Glutamatergic neuron (in vitro differentiated cells): Measurements from ENCODE around the gene AGK. TPM values are rescaled to one million over a fixed set of nuclear protein-coding genes. Genes with fewer than 3 reads are reported as not detected.
A peak's percentile ranks its signal among the peaks of the same experiment; 100 is the strongest.

Experiments
- DNase-seq: peaks from one replicate; pipeline ENCODE4 v3.0.0; 2022
- H3K27ac Mint-ChIP-seq: one replicate; pipeline ENCODE4 v1.8.0; 2020; ENCODE audit warnings: mild to moderate bottlenecking, mixed read lengths, inconsistent platforms; ENCODE audit not compliant: unreplicated experiment
- H3K27me3 Mint-ChIP-seq: one replicate; pipeline ENCODE4 v1.8.0; 2020; ENCODE audit warnings: mild to moderate bottlenecking, moderate library complexity, mixed read lengths, inconsistent platforms; ENCODE audit not compliant: unreplicated experiment
- H3K36me3 Mint-ChIP-seq: one replicate; pipeline ENCODE4 v1.8.0; 2020; ENCODE audit warnings: mild to moderate bottlenecking, mixed read lengths, inconsistent platforms; ENCODE audit not compliant: unreplicated experiment
- H3K4me1 Mint-ChIP-seq: one replicate; pipeline ENCODE4 v1.8.0; 2020; ENCODE audit warnings: mild to moderate bottlenecking, low read depth, mixed read lengths, inconsistent platforms; ENCODE audit not compliant: unreplicated experiment
- H3K4me3 Mint-ChIP-seq: one replicate; pipeline ENCODE4 v1.8.0; 2020; ENCODE audit warnings: mild to moderate bottlenecking, mixed read lengths, inconsistent platforms; ENCODE audit not compliant: unreplicated experiment
- H3K9me3 Mint-ChIP-seq: one replicate; pipeline ENCODE4 v1.8.0; 2020; ENCODE audit warnings: mild to moderate bottlenecking, moderate library complexity, mixed read lengths, inconsistent platforms; ENCODE audit not compliant: unreplicated experiment
- CTCF ChIP-seq: fragments of 200-600 bp; sonication (generic); IDR thresholded peaks from one replicate; pipeline ENCODE4 v1.5.0; 2021; ENCODE audit not compliant: partially characterized antibody, unreplicated experiment
- total RNA-seq: library from RNA; stranded (reverse); fragmentation: NEBNext Ultra II Directional; extraction: Animal tissue kit (Norgen Biotek cat#: 25700); gene quantifications from one replicate; pipeline ENCODE4 v1.2.1, GENCODE V29; 2021; ENCODE audit not compliant: unreplicated experiment

Gene AGK
- total RNA-seq, 1 donor from 2014 or later, result 26.1 TPM

GRCh38 chr7:141525973-141526514 is 25.2 kb upstream of the AGK start:
- H3K27ac Mint-ChIP-seq, result no peak overlapping the region
- H3K27me3 Mint-ChIP-seq, result no peaks in the 10 kb centered on the region
- H3K9me3 Mint-ChIP-seq, result no peaks in the 10 kb centered on the region
- no peak overlapping the region for H3K4me3 Mint-ChIP-seq
- TF ChIP-seq CTCF, result no peak
- no peak for DNase-seq
- no peaks in the 10 kb centered on the region for H3K4me1 Mint-ChIP-seq
- H3K36me3 Mint-ChIP-seq, result no peaks in the 10 kb centered on the region

DNA sequence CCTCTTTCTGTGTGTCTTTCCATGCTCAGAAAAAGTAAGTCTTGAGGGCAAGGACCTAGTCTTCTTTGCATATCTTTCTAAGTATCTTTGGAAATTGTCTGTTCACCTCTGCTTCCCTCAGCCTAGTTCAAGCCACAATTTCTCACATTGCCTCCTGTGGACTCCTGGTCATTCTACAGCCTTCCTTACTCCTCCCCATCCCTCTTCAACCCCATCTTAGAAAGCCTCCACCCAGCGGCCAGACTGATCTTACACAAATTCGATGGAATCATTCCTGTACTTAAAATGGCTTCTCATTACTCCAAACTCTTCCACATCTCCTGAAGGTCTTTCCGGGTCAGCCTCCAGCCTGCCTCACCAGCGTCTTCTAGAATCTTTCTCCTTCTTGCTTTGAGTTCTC is 24.1 kb upstream of the AGK start:
- Mint-ChIP-seq H3K36me3 (no peaks in the 10 kb centered on the region), H3K27me3 (no peaks in the 10 kb centered on the region), H3K4me1 (no peaks in the 10 kb centered on the region), H3K4me3 (no peak overlapping the region), H3K9me3 (no peaks in the 10 kb centered on the region), H3K27ac (no peak overlapping the region)
- no peak for DNase-seq
- no peak for TF ChIP-seq CTCF

DNA sequence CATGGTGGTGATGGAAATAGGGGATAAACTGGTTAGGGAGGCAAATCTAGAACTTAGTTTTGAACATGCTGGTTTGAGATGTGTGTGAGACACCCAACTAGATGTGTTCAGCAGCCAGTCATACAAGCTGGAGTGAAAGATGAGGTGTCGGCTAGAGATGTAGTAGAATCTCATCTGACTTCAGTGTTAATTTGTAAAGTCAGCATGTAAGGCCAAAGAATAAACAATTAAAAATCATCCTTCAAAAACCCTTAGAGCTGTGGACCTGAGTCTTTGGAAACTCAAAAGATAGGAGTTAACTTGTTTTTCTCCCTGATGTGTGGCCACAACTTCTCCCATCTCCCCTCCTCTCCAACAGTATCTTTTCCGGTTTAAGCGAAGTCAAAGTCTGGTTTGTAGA is 22.8 kb upstream of the AGK start:
- H3K27me3 Mint-ChIP-seq, result peaks cover 2% of the 10 kb centered on the region
- TF ChIP-seq CTCF, result no peak
- no peak overlapping the region for H3K4me3 Mint-ChIP-seq
- no peak overlapping the region for H3K27ac Mint-ChIP-seq
- H3K9me3 Mint-ChIP-seq, result peaks cover 3% of the 10 kb centered on the region
- no peak for DNase-seq
- no peaks in the 10 kb centered on the region for H3K4me1 Mint-ChIP-seq
- H3K36me3 Mint-ChIP-seq, result no peaks in the 10 kb centered on the region

- no peak overlapping the region for H3K4me3 Mint-ChIP-seq
- H3K9me3 Mint-ChIP-seq, result peaks cover 3% of the 10 kb centered on the region
Measured at GRCh38 chr7:141533149-141533949, 17.9 kb upstream of the AGK start.

More at GRCh38 chr7:141533149-141533949, 17.9 kb upstream of the AGK start:
- peak; percentile 96 for TF ChIP-seq CTCF
- Mint-ChIP-seq H3K27me3 (peaks cover 2% of the 10 kb centered on the region), H3K4me1 (no peaks in the 10 kb centered on the region), H3K36me3 (no peaks in the 10 kb centered on the region), H3K27ac (peak overlapping the region; percentile 67)
- peak; percentile 75 for DNase-seq
